ENCODE data around the gene ANO6.

DNA sequence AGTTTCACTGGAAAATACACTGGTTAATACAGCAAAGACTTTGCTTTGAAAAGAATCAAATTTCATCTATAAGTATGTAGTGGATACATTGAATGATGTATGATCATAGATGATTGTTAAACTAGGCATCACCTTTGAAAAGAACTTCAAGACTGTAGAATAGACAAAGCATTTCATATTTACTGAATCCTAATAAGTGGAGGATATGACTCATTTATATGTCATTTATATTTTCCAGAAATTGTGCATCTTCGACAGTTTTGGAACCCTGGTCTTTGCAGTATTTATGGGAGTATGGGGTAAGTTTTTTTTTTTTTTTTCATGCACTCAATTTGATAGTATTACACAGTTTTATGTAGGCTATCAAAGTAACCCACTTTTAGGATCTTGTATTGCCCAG, 161.9 kb downstream of the ANO6 start:
- TF ChIP-seq, protein P1, sequence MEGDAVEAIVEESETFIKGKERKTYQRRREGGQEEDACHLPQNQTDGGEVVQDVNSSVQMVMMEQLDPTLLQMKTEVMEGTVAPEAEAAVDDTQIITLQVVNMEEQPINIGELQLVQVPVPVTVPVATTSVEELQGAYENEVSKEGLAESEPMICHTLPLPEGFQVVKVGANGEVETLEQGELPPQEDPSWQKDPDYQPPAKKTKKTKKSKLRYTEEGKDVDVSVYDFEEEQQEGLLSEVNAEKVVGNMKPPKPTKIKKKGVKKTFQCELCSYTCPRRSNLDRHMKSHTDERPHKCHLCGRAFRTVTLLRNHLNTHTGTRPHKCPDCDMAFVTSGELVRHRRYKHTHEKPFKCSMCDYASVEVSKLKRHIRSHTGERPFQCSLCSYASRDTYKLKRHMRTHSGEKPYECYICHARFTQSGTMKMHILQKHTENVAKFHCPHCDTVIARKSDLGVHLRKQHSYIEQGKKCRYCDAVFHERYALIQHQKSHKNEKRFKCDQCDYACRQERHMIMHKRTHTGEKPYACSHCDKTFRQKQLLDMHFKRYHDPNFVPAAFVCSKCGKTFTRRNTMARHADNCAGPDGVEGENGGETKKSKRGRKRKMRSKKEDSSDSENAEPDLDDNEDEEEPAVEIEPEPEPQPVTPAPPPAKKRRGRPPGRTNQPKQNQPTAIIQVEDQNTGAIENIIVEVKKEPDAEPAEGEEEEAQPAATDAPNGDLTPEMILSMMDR (IDR thresholded peaks at IDR 0.05): no peak
- TF ChIP-seq POLR2A (IDR thresholded peaks at IDR 0.05): no peak
